HEK293T (cell line): Measurements from ENCODE around the gene FBXL17.

Experiments
- CTCF ChIA-PET: fragments of 350-600 bp; formaldehyde crosslinking; extraction: SDS; loops from one replicate; lab custom pipeline; 2021; ENCODE audit warnings: antibody characterized with exemption, inconsistent platforms; lab: Yijun Ruan, JAX
- POLR2A ChIA-PET: fragments of 350-600 bp; formaldehyde crosslinking; extraction: SDS; loops from one replicate; lab custom pipeline; 2020; ENCODE audit warnings: antibody characterized with exemption, inconsistent platforms; lab: Yijun Ruan, JAX
- DNase-seq: peaks from one replicate; pipeline ENCODE4 v3.0.0; 2012; ENCODE audit warnings: mixed read lengths; ENCODE audit errors: extremely low spot score
- ARNT ChIP-seq: fragments of 450-650 bp; IDR thresholded peaks from 2 replicates; pipeline ENCODE4 v1.6.1; 2017; ENCODE audit warnings: mild to moderate bottlenecking
- BHLHE40 ChIP-seq: fragments of 450-650 bp; IDR thresholded peaks from 2 replicates; pipeline ENCODE4 v1.6.1; 2016; ENCODE audit warnings: mild to moderate bottlenecking, moderate library complexity, borderline replicate concordance
- CTBP1 ChIP-seq: fragments of 450-650 bp; IDR thresholded peaks from 2 replicates; pipeline ENCODE4 v1.6.1; 2016; ENCODE audit warnings: borderline replicate concordance
- ELF4 ChIP-seq: fragments of 450-650 bp; IDR thresholded peaks from 2 replicates; pipeline ENCODE4 v1.6.1; 2017; ENCODE audit warnings: antibody characterized with exemption
- FOXA1 ChIP-seq: fragments of 450-650 bp; IDR thresholded peaks from 2 replicates; pipeline ENCODE4 v1.6.1; 2016; ENCODE audit warnings: mild to moderate bottlenecking
- FOXK2 ChIP-seq: fragments of 450-650 bp; IDR thresholded peaks from 2 replicates; pipeline ENCODE4 v1.6.1; 2016; ENCODE audit warnings: mild to moderate bottlenecking
- FOXM1 ChIP-seq: fragments of 450-650 bp; IDR thresholded peaks from 2 replicates; pipeline ENCODE4 v1.6.1; 2017; ENCODE audit warnings: mild to moderate bottlenecking, borderline replicate concordance
- HDGF ChIP-seq: fragments of 450-650 bp; IDR thresholded peaks from 2 replicates; pipeline ENCODE4 v1.6.1; 2017; ENCODE audit warnings: antibody characterized with exemption, borderline replicate concordance
- L3MBTL2 ChIP-seq: fragments of 450-650 bp; conservative IDR thresholded peaks from 2 replicates; pipeline ENCODE4 v1.6.1; 2016; ENCODE audit warnings: mild to moderate bottlenecking
- LEF1 ChIP-seq: fragments of 450-650 bp; IDR thresholded peaks from 2 replicates; pipeline ENCODE4 v1.6.1; 2017; ENCODE audit warnings: mild to moderate bottlenecking, borderline replicate concordance
- NFRKB ChIP-seq: fragments of 450-650 bp; IDR thresholded peaks from 2 replicates; pipeline ENCODE4 v1.6.1; 2016; ENCODE audit warnings: mild to moderate bottlenecking, moderate library complexity
- PKNOX1 ChIP-seq: fragments of 450-650 bp; IDR thresholded peaks from 2 replicates; pipeline ENCODE4 v1.6.1; 2016
- SP1 ChIP-seq: fragments of 450-650 bp; IDR thresholded peaks from 2 replicates; pipeline ENCODE4 v1.6.1; 2017
- SUZ12 ChIP-seq: fragments of 450-650 bp; IDR thresholded peaks from 2 replicates; pipeline ENCODE4 v1.6.1; 2016; ENCODE audit warnings: mild to moderate bottlenecking
- TARDBP ChIP-seq: fragments of 450-650 bp; IDR thresholded peaks from 2 replicates; pipeline ENCODE4 v1.6.1; 2016
- ZNF384 ChIP-seq: fragments of 450-650 bp; IDR thresholded peaks from 2 replicates; pipeline ENCODE4 v1.6.1; 2016

Gene FBXL17

GRCh38 chr5:108353087-108353486 lies 28.8 kb downstream of the FBXL17 start:
- POLR2A ChIA-PET = no interaction called here
- DNase-seq = no peak

DNA sequence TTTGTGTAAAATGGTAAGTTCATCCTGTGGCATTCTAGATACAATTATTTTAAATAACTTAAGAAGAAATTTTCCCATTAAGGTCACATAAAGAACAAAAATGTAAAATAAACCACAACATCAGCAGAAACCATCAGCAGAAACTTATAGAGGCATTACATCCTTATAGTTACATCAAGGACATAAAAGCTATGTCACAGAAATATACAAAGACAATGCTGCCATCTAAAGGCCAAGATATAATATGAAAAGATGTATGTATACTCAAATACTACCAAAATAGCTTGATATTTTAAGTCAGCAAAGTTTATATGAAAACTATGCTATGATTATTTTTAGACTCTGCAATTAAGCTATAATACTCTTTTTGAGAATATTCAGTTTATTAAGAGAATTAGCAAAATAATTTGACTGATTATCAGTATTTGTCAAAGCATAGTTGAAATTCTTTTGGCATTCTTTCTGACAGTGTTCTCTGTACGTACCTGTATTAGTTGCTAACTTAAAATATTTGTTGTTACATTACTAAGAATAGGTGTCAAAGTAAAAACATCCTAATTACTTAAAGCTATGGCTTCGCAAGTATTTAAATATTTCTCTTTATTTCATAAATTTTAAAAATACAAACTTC lies 36.2 kb downstream of the FBXL17 start:
- peak; percentile 13 for DNase-seq
- POLR2A ChIA-PET = no interaction called here
- TF ChIP-seq FOXA1 = no peak
- TF ChIP-seq LEF1 = no peak
- no peak for TF ChIP-seq BHLHE40
- TF ChIP-seq FOXK2 = no peak
- TF ChIP-seq FOXM1 = no peak
- TF ChIP-seq TARDBP = no peak
- no peak for TF ChIP-seq NFRKB
- TF ChIP-seq PKNOX1 = no peak
- TF ChIP-seq CTBP1 = no peak
- no peak for TF ChIP-seq ARNT
- TF ChIP-seq L3MBTL2 = no peak
- no peak for TF ChIP-seq ELF4
- CTCF ChIA-PET = interaction anchor here (2.5 kb wide), 1 partner anchor 86 kb away, joined by 20 read pairs; no protein-coding TSS in a partner anchor

More at GRCh38 chr5:108353087-108353486, 28.8 kb downstream of the FBXL17 start:
- no peak for TF ChIP-seq L3MBTL2
- no peak for TF ChIP-seq ZNF384
- TF ChIP-seq FOXK2 = no peak
- TF ChIP-seq HDGF = no peak
- no peak for TF ChIP-seq LEF1
- TF ChIP-seq TARDBP = no peak
- TF ChIP-seq FOXM1 = no peak
- TF ChIP-seq ARNT = no peak
- TF ChIP-seq ELF4 = no peak
- no peak for TF ChIP-seq PKNOX1
- no peak for TF ChIP-seq CTBP1
- no peak for TF ChIP-seq SUZ12
- TF ChIP-seq NFRKB = no peak
- TF ChIP-seq FOXA1 = no peak
- TF ChIP-seq SP1 = no peak
- no peak for TF ChIP-seq BHLHE40
- CTCF ChIA-PET = no interaction called here

- ChIA-PET CTCF (interaction anchor here (1.0 to 2.5 kb wide), 2 partner anchors 84 to 91 kb away, joined by 3 to 20 read pairs; no protein-coding TSS in a partner anchor), POLR2A (no interaction called here)
- TF ChIP-seq CTBP1 (no peak), TARDBP (no peak), FOXK2 (no peak), PKNOX1 (no peak), ARNT (no peak), ELF4 (no peak), FOXA1 (no peak), LEF1 (no peak), SP1 (no peak), ZNF384 (no peak), NFRKB (no peak), SUZ12 (no peak), BHLHE40 (no peak), L3MBTL2 (no peak), HDGF (no peak), FOXM1 (no peak)
- DNase-seq = no peak
Measured at GRCh38 chr5:108344103-108344822, 37.6 kb downstream of the FBXL17 start.

DNA sequence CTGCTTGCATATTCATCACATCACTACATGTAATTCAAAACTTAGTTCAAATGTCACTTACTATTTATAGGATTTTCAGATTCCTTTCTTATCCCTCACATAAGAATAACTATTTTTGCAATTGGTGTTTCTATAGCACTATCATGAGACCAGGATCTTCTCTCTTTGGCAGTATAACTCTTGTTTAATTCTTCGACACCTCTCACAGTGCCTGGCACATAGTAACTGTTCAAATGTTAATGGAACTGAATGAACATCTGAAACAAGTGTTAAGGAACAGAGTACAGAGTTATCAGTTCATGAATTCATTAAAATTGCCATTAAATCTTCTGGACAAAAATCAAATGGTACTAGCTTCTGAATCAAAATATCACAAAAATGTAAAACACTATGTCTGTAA lies 40.0 kb downstream of the FBXL17 start:
- POLR2A ChIA-PET = no interaction called here
- TF ChIP-seq SP1 (no peak), FOXM1 (no peak), NFRKB (no peak), SUZ12 (no peak), FOXA1 (no peak), ZNF384 (no peak), ELF4 (no peak), L3MBTL2 (no peak), TARDBP (no peak), FOXK2 (no peak), PKNOX1 (no peak), ARNT (no peak), BHLHE40 (no peak), CTBP1 (no peak), LEF1 (no peak), HDGF (no peak)
- CTCF ChIA-PET = no interaction called here
- no peak for DNase-seq

DNA sequence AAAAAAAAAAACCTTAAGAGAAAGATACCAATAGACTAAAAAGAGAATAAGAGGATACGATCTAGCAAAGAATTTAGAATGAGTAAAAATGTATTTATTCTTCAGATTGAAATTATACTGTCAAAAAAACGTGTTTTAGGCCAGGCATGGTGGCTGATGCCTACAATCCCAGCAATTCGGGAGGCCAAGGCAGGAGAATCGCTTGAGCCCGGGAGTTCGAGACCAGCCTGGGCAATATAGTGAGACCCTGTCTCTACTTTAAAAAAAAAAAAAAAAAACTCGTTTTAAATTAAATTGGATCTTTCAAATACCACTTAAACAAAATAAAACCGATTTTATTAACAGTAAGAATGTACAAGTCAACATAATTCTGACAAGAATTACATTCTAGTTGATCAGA lies 41.8 kb downstream of the FBXL17 start:
- TF ChIP-seq SUZ12 (no peak), FOXM1 (no peak), FOXK2 (no peak), ELF4 (no peak), FOXA1 (no peak), CTBP1 (no peak), TARDBP (no peak), BHLHE40 (no peak), HDGF (no peak), L3MBTL2 (no peak)
- ChIA-PET CTCF (no interaction called here), POLR2A (no interaction called here)
- no peak for DNase-seq
